Neural cell (in vitro differentiated cells): Measurements from ENCODE around the gene PROZ. TPM values are rescaled to one million over a fixed set of nuclear protein-coding genes. Genes with fewer than 3 reads are reported as not detected.

Experiments
- H2AFZ ChIP-seq: fragments of 200-600, 300-800 bp; sonication (generic), shearing (Covaris generic); 2 replicates; pipeline ENCODE4 v1.6.0; 2014; ENCODE audit warnings: low read depth, mild to moderate bottlenecking, antibody characterized with exemption, low read length, moderate library complexity
- H3F3A ChIP-seq: fragments of 200-600 bp; shearing (Covaris generic); 2 replicates; pipeline ENCODE4 v1.6.1; 2016; ENCODE audit warnings: mild to moderate bottlenecking, moderate library complexity, mixed read lengths, antibody characterized with exemption, low read length; ENCODE audit not compliant: insufficient read depth, poor library complexity, severe bottlenecking
- H3K27ac ChIP-seq: fragments of 200-600, 300-800 bp; sonication (generic), shearing (Covaris generic); 2 replicates; pipeline ENCODE4 v1.5.1; 2014; ENCODE audit warnings: mild to moderate bottlenecking, low read length, moderate library complexity
- H3K27me3 ChIP-seq: fragments of 300-800, 200-600 bp; sonication (generic), shearing (Covaris generic); 2 replicates; pipeline ENCODE4 v1.6.0; 2014; ENCODE audit warnings: mild to moderate bottlenecking, low read depth, low read length, moderate library complexity; ENCODE audit not compliant: insufficient read depth
- H3K36me3 ChIP-seq: fragments of 300-800, 200-600 bp; sonication (generic), shearing (Covaris generic); 2 replicates; pipeline ENCODE4 v1.5.1; 2014; ENCODE audit warnings: mild to moderate bottlenecking, antibody characterized with exemption, low read length, moderate library complexity; ENCODE audit not compliant: insufficient read depth
- H3K4me2 ChIP-seq: fragments of 300-800, 200-600 bp; sonication (generic), shearing (Covaris generic); 2 replicates; pipeline ENCODE4 v1.6.0; 2014; ENCODE audit warnings: mild to moderate bottlenecking, low read length
- H3K4me3 ChIP-seq: fragments of 300-800, 200-600 bp; sonication (generic), shearing (Covaris generic); 2 replicates; pipeline ENCODE4 v1.5.1; 2014; ENCODE audit warnings: mild to moderate bottlenecking, low read length, moderate library complexity
- H3K79me2 ChIP-seq: fragments of 200-600 bp; shearing (Covaris generic); replicated peaks from 2 replicates; pipeline ENCODE4 v1.6.0; 2014; ENCODE audit warnings: mild to moderate bottlenecking, low read length, moderate library complexity; ENCODE audit not compliant: insufficient read depth
- H3K9ac ChIP-seq: fragments of 300-800, 200-600 bp; sonication (generic), shearing (Covaris generic); 2 replicates; pipeline ENCODE4 v1.6.1; 2016; ENCODE audit warnings: mild to moderate bottlenecking, low read length, mixed read lengths
- H3K9me2 ChIP-seq: fragments of 200-600 bp; shearing (Covaris generic); 2 replicates; pipeline ENCODE4 v1.6.1; 2016; ENCODE audit warnings: mild to moderate bottlenecking, low read length, mixed read lengths; ENCODE audit not compliant: insufficient read depth
- H3K9me3 ChIP-seq: fragments of 200-600, 300-800 bp; sonication (generic), shearing (Covaris generic); 2 replicates; pipeline ENCODE4 v1.6.1; 2016; ENCODE audit warnings: mild to moderate bottlenecking, mixed run types, low read length, moderate library complexity, mixed read lengths
- H4K20me1 ChIP-seq: fragments of 200-600 bp; shearing (Covaris generic); 2 replicates; pipeline ENCODE4 v1.6.1; 2016; ENCODE audit warnings: mild to moderate bottlenecking, mixed run types; ENCODE audit not compliant: insufficient read depth
- CTCF ChIP-seq: fragments of 450-650 bp; IDR thresholded peaks from 2 replicates; pipeline ENCODE4 v1.5.1; 2014; ENCODE audit warnings: antibody characterized with exemption, mild to moderate bottlenecking, moderate library complexity; ENCODE audit not compliant: poor library complexity, severe bottlenecking
- EP300 ChIP-seq: fragments of 450-650 bp; conservative IDR thresholded peaks from 2 replicates; pipeline ENCODE4 v1.6.1; 2014; ENCODE audit warnings: antibody characterized with exemption, mild to moderate bottlenecking, moderate library complexity; ENCODE audit not compliant: poor library complexity, severe bottlenecking
- EZH2 ChIP-seq: fragments of 200-600, 300-800 bp; shearing (Covaris generic), sonication (generic); IDR thresholded peaks from 2 replicates; pipeline ENCODE4 v1.6.1; 2014; ENCODE audit warnings: antibody characterized with exemption, low read length, borderline replicate concordance, mild to moderate bottlenecking; ENCODE audit not compliant: insufficient read depth, poor library complexity, severe bottlenecking
- MXI1 ChIP-seq: fragments of 450-650 bp; conservative IDR thresholded peaks from 2 replicates; pipeline ENCODE4 v1.6.1; 2014; ENCODE audit warnings: antibody characterized with exemption, mild to moderate bottlenecking; ENCODE audit not compliant: poor library complexity, severe bottlenecking
- POLR2AphosphoS5 ChIP-seq: IDR thresholded peaks from 2 replicates; pipeline ENCODE4 v1.6.1; 2012
- RAD21 ChIP-seq: fragments of 450-650 bp; conservative IDR thresholded peaks from 2 replicates; pipeline ENCODE4 v1.6.1; 2014; ENCODE audit warnings: antibody characterized with exemption, mild to moderate bottlenecking, moderate library complexity
- REST ChIP-seq: IDR thresholded peaks from 2 replicates; pipeline ENCODE4 v1.6.1; 2012; ENCODE audit warnings: borderline replicate concordance
- SMC3 ChIP-seq: fragments of 450-650 bp; conservative IDR thresholded peaks from 2 replicates; pipeline ENCODE4 v1.6.1; 2014; ENCODE audit warnings: antibody characterized with exemption, mild to moderate bottlenecking, moderate library complexity; ENCODE audit not compliant: poor library complexity
- TAF1 ChIP-seq: IDR thresholded peaks from 2 replicates; pipeline ENCODE4 v1.6.1; 2012; ENCODE audit warnings: low read depth
- polyA plus RNA-seq: library from polyadenylated mRNA; depleted of rRNA; stranded (reverse); fragments of >200 nt; gene quantifications from 2 replicates; pipeline ENCODE4 v1.2.3, GENCODE V29; 2014

The PROZ gene
- polyA plus RNA-seq, 1 donor from 2014 or later, result not detected

- no peak overlapping the region for H2AFZ ChIP-seq
- no peak overlapping the region for H3K9ac ChIP-seq
- no peaks in the 10 kb centered on the region for H3K9me2 ChIP-seq
- H3K9me3 ChIP-seq, result no peaks in the 10 kb centered on the region
- no peaks in the 10 kb centered on the region for H3K79me2 ChIP-seq
- no peak overlapping the region for H3K27ac ChIP-seq
- TF ChIP-seq MXI1 (no peak), TAF1 (no peak), POLR2AphosphoS5 (no peak), RAD21 (no peak), SMC3 (no peak), REST (no peak), CTCF (no peak), EP300 (no peak), EZH2 (no peak)
- no peak overlapping the region for H3K4me2 ChIP-seq
- H4K20me1 ChIP-seq, result no peaks in the 10 kb centered on the region
- H3K27me3 ChIP-seq, result no peaks in the 10 kb centered on the region
- peaks cover 14% of the 10 kb centered on the region for H3K36me3 ChIP-seq
- H3F3A ChIP-seq, result no peaks in the 10 kb centered on the region
- no peak overlapping the region for H3K4me3 ChIP-seq
Observed at GRCh38 chr13:113187883-113188665, 29.6 kb downstream of the PROZ start.

- no peaks in the 10 kb centered on the region for H3K27me3 ChIP-seq
- no peaks in the 10 kb centered on the region for H4K20me1 ChIP-seq
- no peaks in the 10 kb centered on the region for H3K9me2 ChIP-seq
- no peaks in the 10 kb centered on the region for H3K9me3 ChIP-seq
- no peaks in the 10 kb centered on the region for H3K79me2 ChIP-seq
- no peak overlapping the region for H3K4me2 ChIP-seq
- H3F3A ChIP-seq, result no peaks in the 10 kb centered on the region
- H3K27ac ChIP-seq, result no peak overlapping the region
- no peak overlapping the region for H3K4me3 ChIP-seq
- H3K9ac ChIP-seq, result no peak overlapping the region
- no peak overlapping the region for H2AFZ ChIP-seq
- H3K36me3 ChIP-seq, result peaks cover 9% of the 10 kb centered on the region
- no peak for TF ChIP-seq EZH2
- no peak for TF ChIP-seq EP300
- TF ChIP-seq REST, result no peak
- TF ChIP-seq CTCF, result no peak
- TF ChIP-seq RAD21, result no peak
- no peak for TF ChIP-seq SMC3
- TF ChIP-seq TAF1, result no peak
- TF ChIP-seq MXI1, result no peak
- TF ChIP-seq POLR2AphosphoS5, result no peak
Observed at GRCh38 chr13:113190181-113190580, 31.7 kb downstream of the PROZ start.
